ENCODE data around the gene C3orf52.

GRCh38 chr3:112056451-112056929, 29.7 kb upstream of the C3orf52 start:
- TF ChIP-seq POLR2A (IDR thresholded peaks at IDR 0.05): no peak
- TF ChIP-seq, protein P1, sequence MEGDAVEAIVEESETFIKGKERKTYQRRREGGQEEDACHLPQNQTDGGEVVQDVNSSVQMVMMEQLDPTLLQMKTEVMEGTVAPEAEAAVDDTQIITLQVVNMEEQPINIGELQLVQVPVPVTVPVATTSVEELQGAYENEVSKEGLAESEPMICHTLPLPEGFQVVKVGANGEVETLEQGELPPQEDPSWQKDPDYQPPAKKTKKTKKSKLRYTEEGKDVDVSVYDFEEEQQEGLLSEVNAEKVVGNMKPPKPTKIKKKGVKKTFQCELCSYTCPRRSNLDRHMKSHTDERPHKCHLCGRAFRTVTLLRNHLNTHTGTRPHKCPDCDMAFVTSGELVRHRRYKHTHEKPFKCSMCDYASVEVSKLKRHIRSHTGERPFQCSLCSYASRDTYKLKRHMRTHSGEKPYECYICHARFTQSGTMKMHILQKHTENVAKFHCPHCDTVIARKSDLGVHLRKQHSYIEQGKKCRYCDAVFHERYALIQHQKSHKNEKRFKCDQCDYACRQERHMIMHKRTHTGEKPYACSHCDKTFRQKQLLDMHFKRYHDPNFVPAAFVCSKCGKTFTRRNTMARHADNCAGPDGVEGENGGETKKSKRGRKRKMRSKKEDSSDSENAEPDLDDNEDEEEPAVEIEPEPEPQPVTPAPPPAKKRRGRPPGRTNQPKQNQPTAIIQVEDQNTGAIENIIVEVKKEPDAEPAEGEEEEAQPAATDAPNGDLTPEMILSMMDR (IDR thresholded peaks at IDR 0.05): no peak
